HG03060 (cell line): ENCODE measurements around the gene KIF6.
"Not testable (repeated sequence)": the region's sequence is repeated elsewhere in the genome, so short reads cannot be mapped to it uniquely, and the experiment has no call there.

ENCODE experiments used
- ATAC-seq: cut with Tn5 transposase; IDR thresholded peaks from one replicate; pipeline ENCODE4 v1.9.1; 2021; ENCODE audit warnings: low read depth, moderate number of reproducible peaks; ENCODE audit not compliant: unreplicated experiment

KIF6 gene

GRCh38 chr6:39515006-39515405 is 210.2 kb downstream of the KIF6 start:
- ATAC-seq: no peak

- not testable (repeated sequence) for ATAC-seq
Observed at GRCh38 chr6:39509831-39510230, 215.4 kb downstream of the KIF6 start.

GRCh38 chr6:39508515-39508914 is 216.7 kb downstream of the KIF6 start:
- ATAC-seq: no peak

- no peak for ATAC-seq
Observed at GRCh38 chr6:39507331-39507998, 217.7 kb downstream of the KIF6 start.

- not testable (repeated sequence) for ATAC-seq
Observed at GRCh38 chr6:39502362-39502955, 222.7 kb downstream of the KIF6 start.

- no peak for ATAC-seq
Observed at GRCh38 chr6:39499053-39499452, 226.2 kb downstream of the KIF6 start.

GRCh38 chr6:39498096-39498495 is 227.1 kb downstream of the KIF6 start:
- ATAC-seq: no peak

GRCh38 chr6:39496915-39497314 is 228.3 kb downstream of the KIF6 start:
- no peak for ATAC-seq

- ATAC-seq: no peak
Observed at GRCh38 chr6:39496456-39496855, 228.8 kb downstream of the KIF6 start.

- no peak for ATAC-seq
Observed at GRCh38 chr6:39495640-39496039, 229.6 kb downstream of the KIF6 start.

- no peak for ATAC-seq
Observed at GRCh38 chr6:39494998-39495397, 230.2 kb downstream of the KIF6 start.

GRCh38 chr6:39493777-39494176 is 231.4 kb downstream of the KIF6 start:
- ATAC-seq: no peak

GRCh38 chr6:39493174-39493573 is 232.0 kb downstream of the KIF6 start:
- ATAC-seq: no peak

GRCh38 chr6:39490108-39490507 is 235.1 kb downstream of the KIF6 start:
- ATAC-seq: no peak

GRCh38 chr6:39488255-39488879 is 236.8 kb downstream of the KIF6 start:
- no peak for ATAC-seq

- no peak for ATAC-seq
Observed at GRCh38 chr6:39484276-39484675, 240.9 kb downstream of the KIF6 start.

- not testable (repeated sequence) for ATAC-seq
Observed at GRCh38 chr6:39479819-39480218, 245.4 kb downstream of the KIF6 start.

GRCh38 chr6:39476670-39477069 is 248.5 kb downstream of the KIF6 start:
- no peak for ATAC-seq

- ATAC-seq: no peak
Observed at GRCh38 chr6:39476151-39476550, 249.1 kb downstream of the KIF6 start.

GRCh38 chr6:39471954-39472659 is 253.1 kb downstream of the KIF6 start:
- no peak for ATAC-seq

- ATAC-seq: no peak
Observed at GRCh38 chr6:39470506-39470905, 254.7 kb downstream of the KIF6 start.
